GM21717 (cell line): Measurements from ENCODE around the gene IVL.

Experiments
- ATAC-seq: cut with Tn5 transposase; IDR thresholded peaks from one replicate; pipeline ENCODE4 v1.9.1; 2021; ENCODE audit warnings: mild to moderate bottlenecking, moderate library complexity; ENCODE audit not compliant: unreplicated experiment

IVL gene

DNA sequence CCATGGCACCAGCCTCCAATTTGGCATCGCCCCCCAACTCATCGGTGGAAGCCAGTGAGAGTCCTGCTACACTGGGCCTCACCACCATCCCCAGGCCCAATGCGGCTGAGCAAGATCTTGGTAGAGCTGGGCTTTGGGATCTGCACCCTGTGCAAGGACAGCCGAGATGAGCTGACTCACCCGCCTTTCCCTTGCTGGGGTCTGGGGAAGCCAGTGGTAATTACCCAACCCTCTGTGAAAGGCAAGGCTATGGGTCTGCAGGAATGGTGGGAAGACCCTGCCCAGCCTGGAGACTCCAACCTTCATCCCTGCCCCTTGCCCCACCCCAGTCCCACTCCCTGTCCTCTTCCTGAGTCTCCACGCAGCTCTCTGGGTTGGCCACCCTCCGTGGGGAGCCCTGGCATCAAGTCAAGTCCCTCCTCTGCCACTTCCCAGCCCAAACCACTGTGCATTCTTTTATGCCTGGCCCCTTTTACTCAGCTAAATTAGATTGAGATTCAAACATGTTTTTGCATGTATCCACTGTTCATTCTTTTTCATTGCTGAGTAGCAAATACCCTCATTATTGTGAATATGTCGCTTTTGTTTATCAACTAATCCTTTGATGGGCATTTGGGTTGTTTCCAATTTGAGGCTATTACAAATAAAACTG lies 21.5 kb upstream of the IVL start:
- no peak for ATAC-seq

DNA sequence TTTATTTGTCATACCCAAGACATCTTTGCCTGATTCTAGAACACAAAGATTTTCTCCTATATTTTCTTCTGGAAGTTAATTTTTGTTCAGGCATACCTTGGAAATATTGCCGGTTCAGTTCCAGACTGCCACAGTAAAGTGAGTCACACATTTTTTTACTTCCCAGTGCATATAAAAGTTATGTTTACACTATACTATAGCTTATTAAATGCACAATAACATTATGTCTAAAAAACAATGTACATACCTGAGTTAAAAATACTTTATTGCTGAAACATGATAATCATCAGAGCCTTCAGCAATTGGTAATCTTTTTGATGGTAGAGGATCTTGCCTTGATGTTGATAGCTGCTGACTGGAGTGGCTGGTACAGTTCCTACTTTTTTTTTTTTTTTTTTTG lies 20.2 kb upstream of the IVL start:
- no peak for ATAC-seq

GRCh38 chr1:152899027-152899426 lies 9.3 kb upstream of the IVL start:
- no peak for ATAC-seq

- ATAC-seq: no peak
Observed at GRCh38 chr1:152899883-152900282, 8.5 kb upstream of the IVL start.

DNA sequence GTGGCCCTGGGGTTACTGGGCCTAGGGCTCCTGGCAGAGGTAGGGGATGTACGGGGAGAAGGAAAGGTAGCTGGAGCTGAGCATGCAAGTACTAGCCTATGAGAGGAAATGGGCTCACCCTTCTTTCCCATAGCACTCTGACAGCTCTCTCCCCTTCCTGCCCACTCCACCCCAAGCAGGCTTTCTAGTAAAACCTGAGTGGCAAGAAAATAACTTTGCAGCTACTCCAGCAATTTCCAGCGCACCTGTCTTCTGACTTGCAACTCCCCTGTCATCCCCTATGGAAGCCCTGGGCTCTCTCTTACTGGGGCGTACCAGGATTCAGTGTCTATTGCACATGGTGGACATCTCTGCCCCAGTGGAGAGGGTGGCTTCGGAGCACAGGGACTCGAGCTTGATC lies 6.7 kb upstream of the IVL start:
- no peak for ATAC-seq

DNA sequence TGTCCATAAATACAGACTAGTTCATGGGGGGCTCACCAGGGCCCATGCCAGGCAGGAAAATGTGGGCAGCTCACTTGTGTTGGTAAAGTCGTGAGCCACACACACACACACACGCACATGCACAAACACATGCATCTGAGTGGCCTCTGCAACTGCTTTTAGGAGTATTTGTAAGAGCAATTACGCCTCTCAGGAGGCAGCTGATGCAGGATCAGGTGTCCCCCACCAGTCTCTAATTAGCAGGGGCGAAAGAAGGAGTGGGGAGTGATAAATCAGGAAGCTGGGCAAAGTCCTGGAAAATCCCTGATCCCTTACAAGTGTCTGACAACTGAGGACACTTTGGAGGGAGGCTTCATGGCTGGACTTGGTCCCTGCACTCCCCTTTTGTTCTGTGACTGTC lies 5.7 kb upstream of the IVL start:
- no peak for ATAC-seq

DNA sequence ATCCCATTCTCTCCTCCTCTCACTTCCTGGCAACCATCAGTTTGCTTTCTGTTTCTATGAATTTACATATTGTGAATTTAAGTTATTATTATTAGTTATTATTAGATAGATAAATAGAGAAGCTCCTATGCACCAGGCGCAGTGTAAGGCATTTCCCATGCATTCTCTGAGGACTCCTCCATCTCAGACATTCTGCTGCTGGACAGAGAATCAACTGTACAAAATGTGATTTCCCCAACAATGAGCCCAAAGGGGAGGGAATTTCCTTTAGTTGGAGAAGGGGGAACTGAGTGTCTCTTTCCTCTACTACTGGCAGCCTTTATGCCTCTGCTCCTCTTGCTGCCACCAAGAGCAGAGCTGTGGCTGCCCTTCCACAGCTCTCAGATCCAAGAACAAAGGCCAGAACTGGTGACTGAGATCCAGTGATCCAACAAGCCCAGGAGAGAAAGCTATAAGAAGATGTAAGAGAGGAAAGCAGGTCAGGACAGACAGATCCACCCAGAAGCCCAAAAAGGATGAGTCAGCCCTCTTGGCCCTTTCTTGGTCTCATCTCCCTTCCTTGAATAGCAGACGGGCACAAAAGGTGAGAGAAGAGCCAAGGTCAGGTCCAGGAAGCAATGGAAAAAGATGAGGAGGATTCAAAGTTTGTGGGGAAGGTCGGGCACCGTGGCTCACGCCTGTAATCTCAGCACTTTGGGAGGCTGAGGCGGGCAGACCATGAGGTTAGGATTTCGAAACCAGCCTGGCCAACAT lies 3.5 kb upstream of the IVL start:
- ATAC-seq: no peak

- ATAC-seq: no peak
Observed at GRCh38 chr1:152906023-152906565, 2.3 kb upstream of the IVL start.

- ATAC-seq: no peak
Observed at GRCh38 chr1:152909206-152909605, 860 bp downstream of the IVL start.

DNA sequence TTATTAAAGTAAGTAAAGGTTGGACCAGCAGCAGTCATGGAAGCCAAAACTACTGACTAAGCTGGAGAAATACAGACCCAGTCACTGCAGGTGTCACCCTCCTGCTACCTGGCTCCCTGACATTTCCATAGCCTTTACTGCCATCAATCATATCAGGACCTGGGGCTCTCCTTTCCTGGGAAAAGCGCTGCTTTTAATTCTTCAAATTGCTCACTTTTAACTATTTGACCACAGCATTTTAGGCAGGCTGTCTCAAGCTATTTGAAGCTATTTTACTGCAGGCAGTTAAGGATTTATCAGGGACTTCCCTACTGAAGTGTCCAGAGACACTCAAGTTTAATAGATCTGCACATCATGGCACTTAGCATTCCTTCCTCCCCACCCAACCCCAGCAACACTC lies 4.1 kb downstream of the IVL start:
- no peak for ATAC-seq

GRCh38 chr1:152912900-152913299 lies 4.6 kb downstream of the IVL start:
- no peak for ATAC-seq

GRCh38 chr1:152917794-152918193 lies 9.4 kb downstream of the IVL start:
- no peak for ATAC-seq

- no peak for ATAC-seq
Observed at GRCh38 chr1:152919071-152919470, 10.7 kb downstream of the IVL start.

- ATAC-seq: no peak
Observed at GRCh38 chr1:152924191-152924590, 15.8 kb downstream of the IVL start.

- peak; percentile 49 for ATAC-seq
Observed at GRCh38 chr1:152926091-152926490, 17.7 kb downstream of the IVL start.

- no peak for ATAC-seq
Observed at GRCh38 chr1:152928671-152929070, 20.3 kb downstream of the IVL start.

DNA sequence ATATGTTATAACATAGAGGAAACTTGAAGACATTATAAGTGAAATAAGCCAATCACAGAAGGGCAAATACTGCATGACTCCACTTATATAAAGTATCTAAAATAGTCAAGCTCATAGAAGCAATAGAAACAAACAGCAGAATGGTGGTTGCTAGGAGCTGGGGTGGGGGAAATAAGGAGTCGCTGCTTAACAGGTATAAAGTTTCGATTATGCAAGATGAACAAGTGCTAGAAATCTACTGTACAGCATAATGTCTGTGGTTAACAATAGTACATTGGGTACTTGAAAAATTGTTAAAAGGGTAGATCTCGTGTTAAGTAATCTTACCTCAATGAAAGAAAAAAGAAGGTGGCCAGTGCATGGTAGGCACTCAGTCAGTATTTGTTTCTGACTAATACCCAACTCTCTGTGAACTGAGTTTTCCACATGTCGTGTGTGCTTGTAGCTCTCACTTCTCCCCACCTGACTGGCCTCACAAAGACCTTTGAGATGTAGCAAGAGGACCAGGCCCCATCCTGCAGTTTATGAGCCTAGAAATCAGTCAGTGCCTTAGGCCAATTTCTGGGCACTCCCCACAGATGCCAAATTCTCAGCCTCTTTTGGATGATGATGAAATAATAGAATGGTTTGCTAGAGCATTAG lies 23.9 kb downstream of the IVL start:
- ATAC-seq: no peak

DNA sequence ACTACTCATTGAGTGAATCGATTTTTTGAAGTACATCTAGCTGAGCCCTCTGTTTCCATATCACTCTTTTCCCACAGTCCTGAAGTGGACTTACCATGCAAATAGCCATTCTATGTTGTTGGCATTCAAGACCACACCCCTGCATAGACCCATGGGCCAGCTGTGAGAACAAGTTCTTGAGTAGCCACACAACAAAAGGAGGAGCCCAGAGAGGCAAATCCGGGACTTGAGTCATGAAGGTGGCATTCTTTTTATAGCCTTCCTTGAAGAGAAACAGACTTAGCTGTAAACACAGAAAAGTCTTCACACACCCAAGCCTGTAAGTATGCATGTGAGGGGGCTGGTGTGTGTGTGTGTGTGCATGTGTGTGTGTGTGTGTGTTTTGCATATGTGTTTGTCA lies 24.9 kb downstream of the IVL start:
- ATAC-seq: no peak

GRCh38 chr1:152940614-152941013 lies 32.3 kb downstream of the IVL start:
- no peak for ATAC-seq

DNA sequence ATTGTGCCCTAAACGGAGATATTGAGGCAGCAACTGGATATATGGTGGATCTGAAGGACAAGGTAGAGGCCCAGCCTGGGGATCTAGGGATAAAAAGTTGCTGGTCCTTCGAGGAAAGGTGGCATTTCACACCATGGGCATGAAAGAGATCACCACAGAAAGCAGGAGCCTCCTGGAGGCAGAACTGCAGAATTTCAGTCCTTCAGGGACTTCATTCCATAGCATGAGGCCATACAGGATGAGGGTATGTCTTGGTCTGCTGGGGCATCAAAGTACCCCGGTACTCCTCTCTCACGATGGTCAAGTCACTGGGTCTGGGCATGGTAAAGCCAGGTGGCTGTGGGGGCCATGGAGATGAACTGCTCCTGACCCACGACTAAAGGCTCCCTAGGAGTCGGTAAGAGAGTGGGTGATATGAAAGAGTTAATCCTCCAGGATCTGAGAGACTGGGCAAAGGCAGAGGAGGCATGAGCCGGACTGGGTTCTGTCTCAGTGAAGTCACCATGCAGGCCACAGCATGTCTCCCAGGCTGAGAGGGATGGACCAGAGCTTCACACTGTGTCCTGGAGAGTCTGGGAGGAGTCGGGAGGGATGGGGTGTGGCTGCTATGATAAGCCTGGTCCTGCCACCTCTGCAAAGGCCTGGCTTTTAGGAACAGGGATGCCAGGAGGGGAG lies 32.8 kb downstream of the IVL start:
- ATAC-seq: no peak

DNA sequence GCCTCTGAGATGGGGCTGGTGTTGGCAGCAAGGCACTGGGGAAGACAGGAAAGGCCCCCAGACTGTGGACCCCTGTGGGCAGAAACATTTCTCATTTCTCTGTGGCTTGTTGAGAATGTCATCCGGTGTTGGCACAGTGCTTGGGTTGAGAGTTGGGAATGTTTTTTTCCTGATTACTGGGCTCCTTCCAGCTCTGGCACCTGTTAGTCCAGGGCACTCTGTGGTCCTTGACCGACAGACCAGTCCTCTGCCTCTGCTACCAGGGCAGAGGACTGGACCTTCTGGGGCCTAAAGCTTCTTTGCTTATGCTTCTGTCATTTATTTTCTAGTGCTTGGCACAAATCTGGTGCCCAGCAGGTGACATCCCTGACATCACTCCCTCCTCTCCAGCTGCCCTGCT lies 33.8 kb downstream of the IVL start:
- no peak for ATAC-seq
